ENCODE measurements around the gene RPP21.

- no peak for TF ChIP-seq TCF7L2 (IDR thresholded peaks at IDR 0.05; ENCODE audit: low read depth, low read length)
- TF ChIP-seq CTCF (IDR thresholded peaks at IDR 0.05) = no peak
Observed at GRCh38 chr6:30304002-30304401, 41.0 kb upstream of the RPP21 start.
